Gastroesophageal sphincter (tissue), 4 donors: ENCODE measurements around the gene EPHA2. TPM values are rescaled to one million over a fixed set of nuclear protein-coding genes. Genes with fewer than 3 reads are reported as not detected.

Experiments used
- ATAC-seq: fragments of 150-250 bp; one replicate; pipeline ENCODE4 v1.9.1; 2016; ENCODE audit warnings: mild to moderate bottlenecking, moderate library complexity
- H3K27ac ChIP-seq, 4 donors: fragments of 200-600 bp; sonication (generic) in 3 of 4; 1 replicate in 3 of 4; 2 replicates in 1 of 4; pipeline ENCODE4 v1.5.1; 2016 to 2019
- H3K27me3 ChIP-seq: fragments of 200-600 bp; sonication (generic); one replicate; pipeline ENCODE4 v1.5.1; 2019
- H3K36me3 ChIP-seq, 2 donors: fragments of 200-600 bp; sonication (generic); one replicate each; pipeline ENCODE4 v1.5.1; 2019; ENCODE audit warnings: control low read depth in 1 of 2
- H3K4me1 ChIP-seq, 3 donors: fragments of 200-600 bp; sonication (generic); 1 replicate in 2 of 3; 2 replicates in 1 of 3; pipeline ENCODE4 v1.5.1; 2016 to 2019; ENCODE audit warnings: control low read depth in 2 of 3
- H3K4me3 ChIP-seq, 2 donors: fragments of 200-600 bp; sonication (generic); one replicate each; pipeline ENCODE4 v1.5.1; 2019; ENCODE audit warnings: mild to moderate bottlenecking in 1 of 2, moderate library complexity in 1 of 2
- H3K9me3 ChIP-seq, 3 donors: fragments of 200-600 bp; sonication (generic); one replicate each; pipeline ENCODE4 v1.5.1; 2017 to 2019; ENCODE audit warnings: control low read depth in 2 of 3
- CTCF ChIP-seq, 4 experiments: fragments of 200-600 bp in 2 of 4; fragments of 450-650 bp in 2 of 4; sonication (generic) in 1 of 4; IDR thresholded peaks; one replicate each; pipeline ENCODE4 v1.5.1; 2017 to 2019; ENCODE audit warnings: antibody characterized with exemption in 4 of 4, mild to moderate bottlenecking in 2 of 4, moderate library complexity in 2 of 4
- EP300 ChIP-seq: sonication (generic); formaldehyde crosslinking; IDR thresholded peaks from one replicate; pipeline ENCODE4 v1.6.1; 2017; ENCODE audit warnings: antibody characterized with exemption, mild to moderate bottlenecking
- POLR2A ChIP-seq, 2 donors: fragments of 450-650 bp; IDR thresholded peaks; one replicate each; pipeline ENCODE4 v1.6.1; 2017; ENCODE audit warnings: antibody characterized with exemption in 2 of 2, mild to moderate bottlenecking in 2 of 2, moderate library complexity in 1 of 2
- POLR2AphosphoS5 ChIP-seq: sonication (generic); formaldehyde crosslinking; IDR thresholded peaks from one replicate; pipeline ENCODE4 v1.6.1; 2017; ENCODE audit warnings: antibody characterized with exemption
- WGBS, 2 donors: methylation state at CpG; one replicate each; pipeline ENCODE4 v1.1.5; 2018; ENCODE audit warnings: low coverage in 1 of 2; 5-methylcytosine and 5-hydroxymethylcytosine counted together
- total RNA-seq, 4 donors: library from RNA; depleted of rRNA; stranded (reverse); fragments of >200 nt; gene quantifications; one replicate each; pipeline ENCODE4 v1.1.0, GENCODE V29; 2016

EPHA2 gene
- total RNA-seq, 4 donors from 2014 or later, result 8.9 to 16.1 (median 12.4) TPM

- no peak for ATAC-seq
- H3K4me3 ChIP-seq, result no peak overlapping the region
- H3K27ac ChIP-seq, result no peak overlapping the region
- peaks cover 0 to 97% of the 10 kb centered on the region in 2 donors for H3K36me3 ChIP-seq
- WGBS, 2 donors, result 60 to 92% methylated on average over 1 to 2 of the region's 28 CpGs
- H3K27me3 ChIP-seq, result no peaks in the 10 kb centered on the region
- no peak for TF ChIP-seq EP300
- no peak for TF ChIP-seq POLR2A (IDR thresholded peaks at IDR 0.05)
- no peak for TF ChIP-seq CTCF (IDR thresholded peaks at IDR 0.05)
- TF ChIP-seq POLR2AphosphoS5, result no peak
- no peaks in the 10 kb centered on the region for H3K4me1 ChIP-seq
- no peaks in the 10 kb centered on the region for H3K9me3 ChIP-seq
These were observed 22.6 kb downstream of the EPHA2 start for GRCh38 chr1:16133007-16133961.

GRCh38 chr1:16132325-16132785 is 23.5 kb downstream of the EPHA2 start:
- 92% methylated on average over 2 to 4 of the region's 6 CpGs for WGBS, 2 donors
- no peaks in the 10 kb centered on the region for H3K27me3 ChIP-seq
- no peaks in the 10 kb centered on the region for H3K9me3 ChIP-seq
- ATAC-seq, result no peak
- TF ChIP-seq POLR2AphosphoS5, result no peak
- no peak for TF ChIP-seq EP300
- no peak for TF ChIP-seq POLR2A (IDR thresholded peaks at IDR 0.05)
- no peak for TF ChIP-seq CTCF (IDR thresholded peaks at IDR 0.05)
- no peak overlapping the region for H3K4me3 ChIP-seq
- no peaks in the 10 kb centered on the region for H3K4me1 ChIP-seq
- H3K36me3 ChIP-seq, result peaks cover 0 to 97% of the 10 kb centered on the region in 2 donors
- no peak overlapping the region for H3K27ac ChIP-seq

- 82 to 100% methylated on average over 3 to 5 of the region's 28 CpGs for WGBS, 2 donors
- TF ChIP-seq EP300 (no peak), POLR2A (IDR thresholded peaks at IDR 0.05) (no peak), CTCF (IDR thresholded peaks at IDR 0.05) (no peak), POLR2AphosphoS5 (no peak)
- ATAC-seq, result no peak
These were observed 24.1 kb downstream of the EPHA2 start for GRCh38 chr1:16131636-16132324.

GRCh38 chr1:16130827-16131226 is 25.0 kb downstream of the EPHA2 start:
- Histone ChIP-seq H3K36me3 (peaks cover 0 to 99% of the 10 kb centered on the region in 2 donors), H3K4me3 (no peak overlapping the region), H3K4me1 (peaks cover 0 to 6% (median 0%) of the 10 kb centered on the region in 3 donors), H3K27ac (no peak overlapping the region), H3K27me3 (no peaks in the 10 kb centered on the region), H3K9me3 (no peaks in the 10 kb centered on the region)
- no peak for ATAC-seq
- TF ChIP-seq EP300 (no peak), CTCF (IDR thresholded peaks at IDR 0.05) (no peak), POLR2AphosphoS5 (no peak), POLR2A (IDR thresholded peaks at IDR 0.05) (no peak)
- 80 to 82% methylated on average over 2 to 4 of the region's 6 CpGs for WGBS, 2 donors

More at GRCh38 chr1:16131636-16132324, 24.1 kb downstream of the EPHA2 start:
- no peak overlapping the region for H3K4me3 ChIP-seq
- H3K4me1 ChIP-seq, result peaks cover 0 to 3% (median 0%) of the 10 kb centered on the region in 3 donors
- H3K36me3 ChIP-seq, result peaks cover 0 to 97% of the 10 kb centered on the region in 2 donors
- H3K27me3 ChIP-seq, result no peaks in the 10 kb centered on the region
- H3K27ac ChIP-seq, result no peak overlapping the region
- H3K9me3 ChIP-seq, result no peaks in the 10 kb centered on the region
